CD14-positive monocyte (primary cell): ENCODE results near the gene GIGYF2. TPM values are rescaled to one million over a fixed set of nuclear protein-coding genes. Genes with fewer than 3 reads are reported as not detected.

Experiments
- DNase-seq, 3 donors: peaks; one replicate each; pipeline ENCODE4 v3.0.0-alpha.2; 2011 to 2022
- H2AFZ ChIP-seq: 2 replicates; pipeline ENCODE4 v1.6.0; 2012; ENCODE audit warnings: mild to moderate bottlenecking, low read depth, low read length, inconsistent platforms; ENCODE audit not compliant: insufficient read depth, poor library complexity, severe bottlenecking
- H3K27ac ChIP-seq, 2 donors: 1 replicate in 1 of 2; 2 replicates in 1 of 2; pipeline ENCODE4 v1.5.1; 2012 to 2013; ENCODE audit warnings: low read length in 2 of 2, control low read depth in 1 of 2, inconsistent platforms in 1 of 2, low read depth in 1 of 2, mild to moderate bottlenecking in 1 of 2
- H3K27me3 ChIP-seq, 2 donors: one replicate each; pipeline versions ENCODE4 v1.6.0 to v1.6.1; 2011 to 2013; ENCODE audit warnings: low read length in 2 of 2; ENCODE audit not compliant: control insufficient read depth in 2 of 2, insufficient read depth in 2 of 2
- H3K36me3 ChIP-seq, 2 donors: replicated peaks in 1 of 2; 1 replicate in 1 of 2; 2 replicates in 1 of 2; pipeline versions ENCODE4 v1.5.1 to v1.6.1; 2012 to 2013; ENCODE audit warnings: low read length in 2 of 2, control low read depth in 1 of 2, inconsistent platforms in 1 of 2, mild to moderate bottlenecking in 1 of 2; ENCODE audit not compliant: insufficient read depth in 2 of 2, control insufficient read depth in 1 of 2
- H3K4me1 ChIP-seq, 2 donors: 1 replicate in 1 of 2; 2 replicates in 1 of 2; pipeline versions ENCODE4 v1.5.1 to v1.6.1; 2012 to 2013; ENCODE audit warnings: low read length in 2 of 2, control low read depth in 1 of 2, inconsistent platforms in 1 of 2, mild to moderate bottlenecking in 1 of 2, moderate library complexity in 1 of 2; ENCODE audit not compliant: insufficient read depth in 2 of 2, control insufficient read depth in 1 of 2
- H3K4me2 ChIP-seq: replicated peaks from 2 replicates; pipeline ENCODE3; 2012; ENCODE audit warnings: low read length, moderate library complexity, mild to moderate bottlenecking; ENCODE audit not compliant: poor library complexity, severe bottlenecking; ENCODE audit errors: extremely low read depth
- H3K4me3 ChIP-seq, 3 experiments: fragments of 200-600 bp in 1 of 3; sonication (generic) in 1 of 3; replicated peaks in 1 of 3; 1 replicate in 2 of 3; 2 replicates in 1 of 3; pipeline ENCODE4 v1.5.1; 2011 to 2013; ENCODE audit warnings: low read length in 3 of 3, mild to moderate bottlenecking in 3 of 3, control low read depth in 2 of 3, low read depth in 2 of 3, inconsistent platforms in 1 of 3, moderate library complexity in 1 of 3
- H3K79me2 ChIP-seq: 2 replicates; pipeline ENCODE4 v1.6.0; 2012; ENCODE audit warnings: mild to moderate bottlenecking, control low read depth, inconsistent platforms, low read length, moderate library complexity; ENCODE audit not compliant: insufficient read depth
- H3K9ac ChIP-seq: 2 replicates; pipeline ENCODE4 v1.6.0; 2017; ENCODE audit warnings: low read length, mild to moderate bottlenecking; ENCODE audit not compliant: insufficient read depth, poor library complexity, severe bottlenecking
- H3K9me3 ChIP-seq, 2 donors: replicated peaks in 1 of 2; 1 replicate in 1 of 2; 2 replicates in 1 of 2; pipeline versions ENCODE4 v1.5.1 to v1.6.1; 2012 to 2013; ENCODE audit warnings: low read length in 2 of 2, control low read depth in 1 of 2; ENCODE audit not compliant: control insufficient read depth in 1 of 2, insufficient read depth in 1 of 2
- H4K20me1 ChIP-seq: 2 replicates; pipeline ENCODE4 v1.6.0; 2012; ENCODE audit warnings: mild to moderate bottlenecking, low read length, control low read depth, moderate library complexity; ENCODE audit not compliant: insufficient read depth
- H3K27ac Mint-ChIP-seq, 7 donors: one replicate each; pipeline ENCODE4 v1.8.0; 2020; ENCODE audit warnings: mild to moderate bottlenecking in 7 of 7, mixed read lengths in 7 of 7, moderate library complexity in 6 of 7, inconsistent platforms in 2 of 7
- H3K27me3 Mint-ChIP-seq, 3 donors: one replicate each; pipeline ENCODE4 v1.8.0; 2021 to 2022; ENCODE audit warnings: low read depth in 3 of 3, mild to moderate bottlenecking in 3 of 3, mixed read lengths in 3 of 3, moderate library complexity in 3 of 3, inconsistent platforms in 1 of 3
- H3K36me3 Mint-ChIP-seq, 2 donors: one replicate each; pipeline ENCODE4 v1.8.0; 2020; ENCODE audit warnings: mixed read lengths in 2 of 2, inconsistent platforms in 1 of 2, mild to moderate bottlenecking in 1 of 2
- H3K4me1 Mint-ChIP-seq: one replicate; pipeline ENCODE4 v1.8.0; 2020; ENCODE audit warnings: mild to moderate bottlenecking, mixed read lengths
- H3K4me3 Mint-ChIP-seq, 2 donors: one replicate each; pipeline ENCODE4 v1.8.0; 2020; ENCODE audit warnings: mild to moderate bottlenecking in 2 of 2, mixed read lengths in 2 of 2, moderate library complexity in 1 of 2
- H3K9me3 Mint-ChIP-seq, 7 donors: one replicate each; pipeline ENCODE4 v1.8.0; 2020 to 2022; ENCODE audit warnings: mixed read lengths in 7 of 7, mild to moderate bottlenecking in 6 of 7, moderate library complexity in 6 of 7, inconsistent platforms in 2 of 7
- WGBS: methylation state at CpG from one replicate; pipeline ENCODE4 v1.1.5; 2013; ENCODE audit warnings: missing lambda C conversion rate; ENCODE audit not compliant: insufficient coverage; 5-methylcytosine and 5-hydroxymethylcytosine counted together
- intact Hi-C, 2 donors: fragments of 100-400 bp; cut with micrococcal nuclease; formaldehyde crosslinking; loops; one replicate each; pipeline versions ENCODE4 v1.15.0 to v1.15.1; 2023
- polyA plus RNA-seq, 3 donors: library from polyadenylated mRNA; depleted of rRNA in 1 of 3; unstranded in 2 of 3; stranded (reverse) in 1 of 3; fragments of 300-500 nt in 2 of 3; fragments of >200 nt in 1 of 3; fragmentation: Illumina TruSeq in 2 of 3; gene quantifications; 1 replicate in 2 of 3; 2 replicates in 1 of 3; pipeline ENCODE4 v1.2.3, GENCODE V29; 2012 to 2021
- TF ChIP-seq, protein P1 (sequence below): fragments of 200-600 bp; IDR thresholded peaks from one replicate; pipeline ENCODE4 v1.8.0; 2022; ENCODE audit warnings: antibody characterized with exemption, mild to moderate bottlenecking

The GIGYF2 gene
- polyA plus RNA-seq, 3 donors: 7.7 to 20.7 (median 17.3) TPM

DNA sequence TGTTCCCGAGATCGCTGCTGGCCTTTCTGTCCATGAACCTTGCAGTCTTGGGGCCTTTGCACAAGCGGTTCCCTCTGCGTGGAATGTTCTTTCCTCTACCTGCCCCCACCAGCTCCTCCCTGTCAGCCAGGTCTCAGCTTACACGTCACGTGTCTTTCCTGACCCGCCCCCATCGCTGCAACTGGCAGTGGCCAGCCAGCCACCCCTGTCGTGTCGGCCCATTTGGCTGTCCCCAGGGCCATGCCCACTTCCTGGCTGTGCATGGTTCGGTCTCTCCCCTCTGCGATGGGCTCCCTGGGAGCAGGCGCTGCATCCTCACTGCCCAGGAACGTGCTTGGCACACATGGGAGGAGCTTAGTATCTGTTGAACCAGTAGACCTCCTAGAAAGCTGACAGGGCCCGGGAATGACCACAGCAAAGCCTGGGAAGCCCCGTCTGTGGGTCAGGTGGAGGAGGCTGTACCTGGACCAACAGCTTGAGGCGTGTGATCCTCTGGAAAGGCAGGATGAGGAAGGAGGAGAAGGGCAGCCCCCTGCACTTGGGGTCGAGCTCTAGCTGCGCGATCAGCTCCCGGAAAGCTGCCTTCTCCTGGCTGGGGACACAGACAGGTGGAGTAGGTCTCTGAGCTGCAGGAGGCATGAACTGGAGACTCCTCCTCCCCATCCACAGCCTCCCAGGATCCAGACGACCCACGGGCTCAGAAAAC lies 193.9 kb downstream of the GIGYF2 start:
- H3K9me3 ChIP-seq: no peaks in the 10 kb centered on the region
- no peak overlapping the region for H3K9ac ChIP-seq
- no peak for DNase-seq
- peak overlapping the region; percentile 21 for H2AFZ ChIP-seq
- 27% methylated on average over 16 of the region's 23 CpGs for WGBS
- Mint-ChIP-seq H3K4me1 (peaks cover 4% of the 10 kb centered on the region), H3K36me3 (no peaks in the 10 kb centered on the region), H3K27me3 (peaks cover 5 to 10% (median 9%) of the 10 kb centered on the region in 3 donors), H3K9me3 (peaks cover 0 to 2% (median 0%) of the 10 kb centered on the region in 7 donors), H3K4me3 (no peak overlapping the region), H3K27ac (no peak overlapping the region)
- no peaks in the 10 kb centered on the region for H3K27me3 ChIP-seq
- no peaks in the 10 kb centered on the region for H3K4me1 ChIP-seq
- TF ChIP-seq, protein P1, sequence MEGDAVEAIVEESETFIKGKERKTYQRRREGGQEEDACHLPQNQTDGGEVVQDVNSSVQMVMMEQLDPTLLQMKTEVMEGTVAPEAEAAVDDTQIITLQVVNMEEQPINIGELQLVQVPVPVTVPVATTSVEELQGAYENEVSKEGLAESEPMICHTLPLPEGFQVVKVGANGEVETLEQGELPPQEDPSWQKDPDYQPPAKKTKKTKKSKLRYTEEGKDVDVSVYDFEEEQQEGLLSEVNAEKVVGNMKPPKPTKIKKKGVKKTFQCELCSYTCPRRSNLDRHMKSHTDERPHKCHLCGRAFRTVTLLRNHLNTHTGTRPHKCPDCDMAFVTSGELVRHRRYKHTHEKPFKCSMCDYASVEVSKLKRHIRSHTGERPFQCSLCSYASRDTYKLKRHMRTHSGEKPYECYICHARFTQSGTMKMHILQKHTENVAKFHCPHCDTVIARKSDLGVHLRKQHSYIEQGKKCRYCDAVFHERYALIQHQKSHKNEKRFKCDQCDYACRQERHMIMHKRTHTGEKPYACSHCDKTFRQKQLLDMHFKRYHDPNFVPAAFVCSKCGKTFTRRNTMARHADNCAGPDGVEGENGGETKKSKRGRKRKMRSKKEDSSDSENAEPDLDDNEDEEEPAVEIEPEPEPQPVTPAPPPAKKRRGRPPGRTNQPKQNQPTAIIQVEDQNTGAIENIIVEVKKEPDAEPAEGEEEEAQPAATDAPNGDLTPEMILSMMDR: no peak
- no peak overlapping the region for H3K27ac ChIP-seq
- intact Hi-C loops: no loop called here
- no peaks in the 10 kb centered on the region for H3K79me2 ChIP-seq
- H3K36me3 ChIP-seq: no peaks in the 10 kb centered on the region
- no peak overlapping the region for H3K4me2 ChIP-seq
- H4K20me1 ChIP-seq: no peaks in the 10 kb centered on the region
- H3K4me3 ChIP-seq: no peak overlapping the region

DNA sequence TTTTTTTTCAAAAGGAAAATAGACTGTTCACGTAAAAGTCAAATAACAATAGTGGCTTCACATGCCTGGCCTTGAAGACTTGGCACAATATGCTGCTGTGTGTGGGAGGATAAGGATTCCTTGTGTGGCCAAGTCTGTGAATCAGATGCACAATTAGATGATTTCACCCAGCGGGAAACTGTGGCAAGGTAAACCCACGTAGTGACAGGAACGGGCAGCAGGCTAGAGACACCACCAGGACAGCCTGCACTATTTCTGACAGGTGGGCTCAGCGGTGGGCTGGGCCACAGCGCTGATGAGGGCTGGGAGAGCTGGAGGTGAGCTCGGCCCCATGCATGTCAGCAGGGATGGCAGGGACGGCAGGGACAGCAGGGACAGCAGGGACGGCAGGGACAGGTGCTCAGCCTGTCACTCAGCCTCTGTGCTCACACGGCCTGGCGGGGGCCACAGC lies 194.5 kb downstream of the GIGYF2 start:
- peaks cover 4% of the 10 kb centered on the region for H3K4me1 Mint-ChIP-seq
- Histone ChIP-seq H4K20me1 (no peaks in the 10 kb centered on the region), H3K79me2 (no peaks in the 10 kb centered on the region), H3K27ac (no peak overlapping the region), H3K9ac (no peak overlapping the region), H3K9me3 (no peaks in the 10 kb centered on the region), H3K36me3 (no peaks in the 10 kb centered on the region), H3K4me3 (no peak overlapping the region), H3K27me3 (no peaks in the 10 kb centered on the region), H3K4me1 (no peaks in the 10 kb centered on the region), H2AFZ (no peak overlapping the region), H3K4me2 (no peak overlapping the region)
- intact Hi-C loops: no loop called here
- TF ChIP-seq, protein P1: no peak
- DNase-seq: no peak
- H3K9me3 Mint-ChIP-seq: peaks cover 0 to 2% (median 0%) of the 10 kb centered on the region in 7 donors
- 77% methylated on average over 11 of the region's 11 CpGs for WGBS
- no peak overlapping the region for H3K27ac Mint-ChIP-seq
- H3K36me3 Mint-ChIP-seq: no peaks in the 10 kb centered on the region
- peaks cover 5 to 11% (median 10%) of the 10 kb centered on the region in 3 donors for H3K27me3 Mint-ChIP-seq
- H3K4me3 Mint-ChIP-seq: peak overlapping the region in 1 of 2 donors; percentile 21
